Amniotic stem cell (primary cell): ENCODE data around the gene TRIM29.

Experiments used
- DNase-seq: peaks from one replicate; lab custom pipeline; 2025; lab: John Stamatoyannopoulos, UW

Gene TRIM29

GRCh38 chr11:120062561-120062930, 75.4 kb downstream of the TRIM29 start:
- no peak for DNase-seq

- no peak for DNase-seq
Observed at GRCh38 chr11:120061761-120062560, 76.0 kb downstream of the TRIM29 start.
